Stimulated activated CD4-positive, alpha-beta T cell treated with anti-CD3 and anti-CD28 coated beads, TNF-alpha, amount 100 ng/mL, for 24 hours (primary cell): ENCODE measurements around the gene JADE2.

Experiments used
- DNase-seq, 3 experiments: peaks; one replicate each; pipeline ENCODE4 v3.0.0-alpha.2; 2020; ENCODE audit warnings: low read depth in 3 of 3

JADE2 gene

GRCh38 chr5:134529460-134529859, 4.0 kb downstream of the JADE2 start:
- no peak for DNase-seq

- DNase-seq: no peak
Observed at GRCh38 chr5:134530301-134531077, 5.0 kb downstream of the JADE2 start.

GRCh38 chr5:134533115-134533815, 7.8 kb downstream of the JADE2 start:
- no peak for DNase-seq

- DNase-seq: no peak
Observed at GRCh38 chr5:134534058-134534725, 8.7 kb downstream of the JADE2 start.

- DNase-seq: no peak
Observed at GRCh38 chr5:134534726-134535110, 9.2 kb downstream of the JADE2 start.

GRCh38 chr5:134536876-134537275, 11.4 kb downstream of the JADE2 start:
- no peak for DNase-seq

GRCh38 chr5:134537297-134537696, 11.8 kb downstream of the JADE2 start:
- DNase-seq: no peak

- no peak for DNase-seq
Observed at GRCh38 chr5:134538296-134538695, 12.8 kb downstream of the JADE2 start.

GRCh38 chr5:134539732-134540131, 14.3 kb downstream of the JADE2 start:
- DNase-seq: no peak

GRCh38 chr5:134540747-134541733, 15.6 kb downstream of the JADE2 start:
- DNase-seq: no peak

- DNase-seq: no peak
Observed at GRCh38 chr5:134541736-134542376, 16.4 kb downstream of the JADE2 start.

- DNase-seq: peak; percentile 13 to 50 (median 19)
Observed at GRCh38 chr5:134543820-134544614, 18.5 kb downstream of the JADE2 start.

- peak in 1 of 3 experiments; percentile 14 for DNase-seq
Observed at GRCh38 chr5:134545070-134545868, 19.8 kb downstream of the JADE2 start.

- no peak for DNase-seq
Observed at GRCh38 chr5:134547066-134547465, 21.6 kb downstream of the JADE2 start.

- DNase-seq: no peak
Observed at GRCh38 chr5:134547579-134547978, 22.1 kb downstream of the JADE2 start.

GRCh38 chr5:134547999-134548658, 22.7 kb downstream of the JADE2 start:
- no peak for DNase-seq

- no peak for DNase-seq
Observed at GRCh38 chr5:134549714-134550113, 24.2 kb downstream of the JADE2 start.

GRCh38 chr5:134550271-134551214, 25.1 kb downstream of the JADE2 start:
- DNase-seq: no peak
